ENCODE results near the gene PER1. TPM values are rescaled to one million over a fixed set of nuclear protein-coding genes. Genes with fewer than 3 reads are reported as not detected.

PER1 gene
- total and polyA plus RNA-seq, 9 of the 15 experiments (the other 6 are each of a cell fraction or from before 2014, with no cell fraction given) = 0.13 to 26.0 (median 3.4) TPM

GRCh38 chr17:8187517-8188262 is 35.5 kb upstream of the PER1 start (continued):
- TF ChIP-seq, protein P1, sequence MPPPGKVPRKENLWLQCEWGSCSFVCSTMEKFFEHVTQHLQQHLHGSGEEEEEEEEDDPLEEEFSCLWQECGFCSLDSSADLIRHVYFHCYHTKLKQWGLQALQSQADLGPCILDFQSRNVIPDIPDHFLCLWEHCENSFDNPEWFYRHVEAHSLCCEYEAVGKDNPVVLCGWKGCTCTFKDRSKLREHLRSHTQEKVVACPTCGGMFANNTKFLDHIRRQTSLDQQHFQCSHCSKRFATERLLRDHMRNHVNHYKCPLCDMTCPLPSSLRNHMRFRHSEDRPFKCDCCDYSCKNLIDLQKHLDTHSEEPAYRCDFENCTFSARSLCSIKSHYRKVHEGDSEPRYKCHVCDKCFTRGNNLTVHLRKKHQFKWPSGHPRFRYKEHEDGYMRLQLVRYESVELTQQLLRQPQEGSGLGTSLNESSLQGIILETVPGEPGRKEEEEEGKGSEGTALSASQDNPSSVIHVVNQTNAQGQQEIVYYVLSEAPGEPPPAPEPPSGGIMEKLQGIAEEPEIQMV (tag; conservative IDR thresholded peaks at IDR 0.05; ENCODE audit: low read depth) = no peak
- TF ChIP-seq, protein P2, sequence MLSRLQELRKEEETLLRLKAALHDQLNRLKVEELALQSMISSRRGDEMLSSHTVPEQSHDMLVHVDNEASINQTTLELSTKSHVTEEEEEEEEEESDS (CRISPR knock-in tag; IDR thresholded peaks at IDR 0.05) = no peak
- TF ChIP-seq ZNF57 (CRISPR knock-in tag; IDR thresholded peaks at IDR 0.05) (no peak), ZFP30 (CRISPR knock-in tag; IDR thresholded peaks at IDR 0.05; ENCODE audit: borderline replicate concordance) (no peak), FOXJ3 (CRISPR knock-in tag; IDR thresholded peaks at IDR 0.05) (no peak), NFRKB (IDR thresholded peaks at IDR 0.05; ENCODE audit: low read depth) (no peak), ZKSCAN1 (IDR thresholded peaks at IDR 0.05; ENCODE audit: low read depth, low read length) (0 out of 2 replicates have a peak, but pooled peaks have one; percentile 12), FOXA3 (CRISPR knock-in tag; conservative IDR thresholded peaks at IDR 0.05 in 1 of 2, IDR thresholded peaks at IDR 0.05 in 1 of 2) (0 out of 4 replicates have a peak, but pooled peaks of 1 of the 2 experiments have one; percentile 56), SRSF9 (IDR thresholded peaks at IDR 0.05; ENCODE audit: borderline replicate concordance, low read depth, low read length) (no peak), MEIS2 (IDR thresholded peaks at IDR 0.05; ENCODE audit: partially characterized antibody) (no peak), ZNF445 (CRISPR knock-in tag; IDR thresholded peaks at IDR 0.05; ENCODE audit: low read depth) (no peak), HNRNPL (IDR thresholded peaks at IDR 0.05; ENCODE audit: low read depth, low read length) (no peak), ZNF212 (CRISPR knock-in tag; IDR thresholded peaks at IDR 0.05) (no peak), EP400 (IDR thresholded peaks at IDR 0.05) (peak; percentile 53)
- TF ChIP-seq, protein P3, sequence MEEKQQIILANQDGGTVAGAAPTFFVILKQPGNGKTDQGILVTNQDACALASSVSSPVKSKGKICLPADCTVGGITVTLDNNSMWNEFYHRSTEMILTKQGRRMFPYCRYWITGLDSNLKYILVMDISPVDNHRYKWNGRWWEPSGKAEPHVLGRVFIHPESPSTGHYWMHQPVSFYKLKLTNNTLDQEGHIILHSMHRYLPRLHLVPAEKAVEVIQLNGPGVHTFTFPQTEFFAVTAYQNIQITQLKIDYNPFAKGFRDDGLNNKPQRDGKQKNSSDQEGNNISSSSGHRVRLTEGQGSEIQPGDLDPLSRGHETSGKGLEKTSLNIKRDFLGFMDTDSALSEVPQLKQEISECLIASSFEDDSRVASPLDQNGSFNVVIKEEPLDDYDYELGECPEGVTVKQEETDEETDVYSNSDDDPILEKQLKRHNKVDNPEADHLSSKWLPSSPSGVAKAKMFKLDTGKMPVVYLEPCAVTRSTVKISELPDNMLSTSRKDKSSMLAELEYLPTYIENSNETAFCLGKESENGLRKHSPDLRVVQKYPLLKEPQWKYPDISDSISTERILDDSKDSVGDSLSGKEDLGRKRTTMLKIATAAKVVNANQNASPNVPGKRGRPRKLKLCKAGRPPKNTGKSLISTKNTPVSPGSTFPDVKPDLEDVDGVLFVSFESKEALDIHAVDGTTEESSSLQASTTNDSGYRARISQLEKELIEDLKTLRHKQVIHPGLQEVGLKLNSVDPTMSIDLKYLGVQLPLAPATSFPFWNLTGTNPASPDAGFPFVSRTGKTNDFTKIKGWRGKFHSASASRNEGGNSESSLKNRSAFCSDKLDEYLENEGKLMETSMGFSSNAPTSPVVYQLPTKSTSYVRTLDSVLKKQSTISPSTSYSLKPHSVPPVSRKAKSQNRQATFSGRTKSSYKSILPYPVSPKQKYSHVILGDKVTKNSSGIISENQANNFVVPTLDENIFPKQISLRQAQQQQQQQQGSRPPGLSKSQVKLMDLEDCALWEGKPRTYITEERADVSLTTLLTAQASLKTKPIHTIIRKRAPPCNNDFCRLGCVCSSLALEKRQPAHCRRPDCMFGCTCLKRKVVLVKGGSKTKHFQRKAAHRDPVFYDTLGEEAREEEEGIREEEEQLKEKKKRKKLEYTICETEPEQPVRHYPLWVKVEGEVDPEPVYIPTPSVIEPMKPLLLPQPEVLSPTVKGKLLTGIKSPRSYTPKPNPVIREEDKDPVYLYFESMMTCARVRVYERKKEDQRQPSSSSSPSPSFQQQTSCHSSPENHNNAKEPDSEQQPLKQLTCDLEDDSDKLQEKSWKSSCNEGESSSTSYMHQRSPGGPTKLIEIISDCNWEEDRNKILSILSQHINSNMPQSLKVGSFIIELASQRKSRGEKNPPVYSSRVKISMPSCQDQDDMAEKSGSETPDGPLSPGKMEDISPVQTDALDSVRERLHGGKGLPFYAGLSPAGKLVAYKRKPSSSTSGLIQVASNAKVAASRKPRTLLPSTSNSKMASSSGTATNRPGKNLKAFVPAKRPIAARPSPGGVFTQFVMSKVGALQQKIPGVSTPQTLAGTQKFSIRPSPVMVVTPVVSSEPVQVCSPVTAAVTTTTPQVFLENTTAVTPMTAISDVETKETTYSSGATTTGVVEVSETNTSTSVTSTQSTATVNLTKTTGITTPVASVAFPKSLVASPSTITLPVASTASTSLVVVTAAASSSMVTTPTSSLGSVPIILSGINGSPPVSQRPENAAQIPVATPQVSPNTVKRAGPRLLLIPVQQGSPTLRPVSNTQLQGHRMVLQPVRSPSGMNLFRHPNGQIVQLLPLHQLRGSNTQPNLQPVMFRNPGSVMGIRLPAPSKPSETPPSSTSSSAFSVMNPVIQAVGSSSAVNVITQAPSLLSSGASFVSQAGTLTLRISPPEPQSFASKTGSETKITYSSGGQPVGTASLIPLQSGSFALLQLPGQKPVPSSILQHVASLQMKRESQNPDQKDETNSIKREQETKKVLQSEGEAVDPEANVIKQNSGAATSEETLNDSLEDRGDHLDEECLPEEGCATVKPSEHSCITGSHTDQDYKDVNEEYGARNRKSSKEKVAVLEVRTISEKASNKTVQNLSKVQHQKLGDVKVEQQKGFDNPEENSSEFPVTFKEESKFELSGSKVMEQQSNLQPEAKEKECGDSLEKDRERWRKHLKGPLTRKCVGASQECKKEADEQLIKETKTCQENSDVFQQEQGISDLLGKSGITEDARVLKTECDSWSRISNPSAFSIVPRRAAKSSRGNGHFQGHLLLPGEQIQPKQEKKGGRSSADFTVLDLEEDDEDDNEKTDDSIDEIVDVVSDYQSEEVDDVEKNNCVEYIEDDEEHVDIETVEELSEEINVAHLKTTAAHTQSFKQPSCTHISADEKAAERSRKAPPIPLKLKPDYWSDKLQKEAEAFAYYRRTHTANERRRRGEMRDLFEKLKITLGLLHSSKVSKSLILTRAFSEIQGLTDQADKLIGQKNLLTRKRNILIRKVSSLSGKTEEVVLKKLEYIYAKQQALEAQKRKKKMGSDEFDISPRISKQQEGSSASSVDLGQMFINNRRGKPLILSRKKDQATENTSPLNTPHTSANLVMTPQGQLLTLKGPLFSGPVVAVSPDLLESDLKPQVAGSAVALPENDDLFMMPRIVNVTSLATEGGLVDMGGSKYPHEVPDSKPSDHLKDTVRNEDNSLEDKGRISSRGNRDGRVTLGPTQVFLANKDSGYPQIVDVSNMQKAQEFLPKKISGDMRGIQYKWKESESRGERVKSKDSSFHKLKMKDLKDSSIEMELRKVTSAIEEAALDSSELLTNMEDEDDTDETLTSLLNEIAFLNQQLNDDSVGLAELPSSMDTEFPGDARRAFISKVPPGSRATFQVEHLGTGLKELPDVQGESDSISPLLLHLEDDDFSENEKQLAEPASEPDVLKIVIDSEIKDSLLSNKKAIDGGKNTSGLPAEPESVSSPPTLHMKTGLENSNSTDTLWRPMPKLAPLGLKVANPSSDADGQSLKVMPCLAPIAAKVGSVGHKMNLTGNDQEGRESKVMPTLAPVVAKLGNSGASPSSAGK (IDR thresholded peaks at IDR 0.05) = no peak

Data from K562 (cell line).